Mammary epithelial cell (primary cell): ENCODE measurements around the gene CCNH.

ENCODE experiments used
- CTCF ChIP-seq, 2 donors: IDR thresholded peaks in 1 of 2; conservative IDR thresholded peaks in 1 of 2; 2 replicates each; pipeline ENCODE4 v1.5.1; 2011 to 2012; ENCODE audit warnings: inconsistent platforms in 2 of 2, low read length in 2 of 2, mild to moderate bottlenecking in 2 of 2, control low read depth in 1 of 2, low read depth in 1 of 2; ENCODE audit not compliant: insufficient read depth in 1 of 2; ENCODE audit errors: extremely low read depth in 1 of 2
- EZH2 ChIP-seq: IDR thresholded peaks from 2 replicates; pipeline ENCODE4 v1.6.1; 2012; ENCODE audit warnings: low read length, inconsistent platforms, borderline replicate concordance

- TF ChIP-seq CTCF (conservative IDR thresholded peaks at IDR 0.05 in 1 of 2, IDR thresholded peaks at IDR 0.05 in 1 of 2; ENCODE audit: extremely low read depth in 1 of 2, insufficient read depth in 1 of 2, low read depth in 1 of 2, low read length in 2 of 2) = no peak
- no peak for TF ChIP-seq EZH2
These were observed 53.6 kb downstream of the CCNH start for GRCh38 chr5:87359106-87359505.
